Left cardiac atrium (tissue), 4 donors: ENCODE data around the gene ZNF276. TPM values are rescaled to one million over a fixed set of nuclear protein-coding genes. Genes with fewer than 3 reads are reported as not detected.

ENCODE experiments used
- ATAC-seq, 2 donors: fragments of 200-7000 bp; cut with Tn5 transposase; one replicate each; pipeline ENCODE4 v1.9.1; 2020; ENCODE audit warnings: mild to moderate bottlenecking in 2 of 2, moderate library complexity in 2 of 2
- DNase-seq: peaks from one replicate; pipeline ENCODE4 v3.0.0-alpha.2; 2020
- intact Hi-C, 2 donors: fragments of 100-400 bp; cut with DNase I; formaldehyde crosslinking; loops; one replicate each; pipeline versions ENCODE4 v1.14.1 to v1.15.1; 2022 to 2023
- total RNA-seq, 2 donors: library from RNA; stranded (reverse); fragmentation: NEBNext Ultra II Directional; extraction: Animal tissue kit (Norgen Biotek cat#: 25700); gene quantifications; one replicate each; pipeline ENCODE4 v1.2.1, GENCODE V29; 2021
- donor health status: DM: no; HTN: yes; CAD: no.
- donor health status: DM: no; HTN: yes; CAD: no; lungs with severe emphysema.
- donor health status: DM: yes; HTN: yes; CAD: no.
- donor health status: Dilated cardiomyopathy.

The ZNF276 gene
- total RNA-seq, 2 donors from 2014 or later, result 11.9 to 18.2 TPM

- ATAC-seq, result no peak
These were observed 8.0 kb downstream of the ZNF276 start for GRCh38 chr16:89729293-89729692.

GRCh38 chr16:89729863-89730593 lies 8.7 kb downstream of the ZNF276 start:
- no peak for DNase-seq
- ATAC-seq, result peak; percentile 11 to 41
- intact Hi-C loops, result no loop called here

More at GRCh38 chr16:89729293-89729692, 8.0 kb downstream of the ZNF276 start:
- intact Hi-C loops, result no loop called here
- DNase-seq, result no peak

- intact Hi-C loops, result no loop called here
- DNase-seq, result no peak
- ATAC-seq, result no peak
These were observed 9.4 kb downstream of the ZNF276 start for GRCh38 chr16:89730610-89731234.

GRCh38 chr16:89732142-89732917 lies 11.0 kb downstream of the ZNF276 start:
- ATAC-seq, result no peak
- intact Hi-C loops, result no loop called here
- DNase-seq, result no peak

- DNase-seq, result no peak
- intact Hi-C loops, result no loop called here
- no peak for ATAC-seq
These were observed 11.5 kb downstream of the ZNF276 start for GRCh38 chr16:89732918-89733242.

- DNase-seq (no peak), ATAC-seq (no peak)
- intact Hi-C loops, result no loop called here
These were observed 12.0 kb downstream of the ZNF276 start for GRCh38 chr16:89733322-89733721.

- ATAC-seq, result no peak
- intact Hi-C loops, result no loop called here
These were observed 12.5 kb downstream of the ZNF276 start for GRCh38 chr16:89733792-89734191.

GRCh38 chr16:89736554-89736953 lies 15.2 kb downstream of the ZNF276 start:
- intact Hi-C loops, result no loop called here
- ATAC-seq, result no peak
- no peak for DNase-seq

More at GRCh38 chr16:89733792-89734191, 12.5 kb downstream of the ZNF276 start:
- DNase-seq, result no peak

GRCh38 chr16:89737341-89738071 lies 16.2 kb downstream of the ZNF276 start:
- ATAC-seq, result no peak
- intact Hi-C loops, result no loop called here
- DNase-seq, result no peak

- intact Hi-C loops, result no loop called here
- ATAC-seq (no peak), DNase-seq (no peak)
These were observed 16.7 kb downstream of the ZNF276 start for GRCh38 chr16:89738072-89738377.

GRCh38 chr16:89738538-89739317 lies 17.4 kb downstream of the ZNF276 start:
- no peak for DNase-seq
- intact Hi-C loops, result no loop called here
- ATAC-seq, result no peak

GRCh38 chr16:89739383-89739782 lies 18.0 kb downstream of the ZNF276 start:
- DNase-seq (no peak), ATAC-seq (peak in 1 of 2 donors; percentile 3)
- intact Hi-C loops, result no loop called here

- DNase-seq, result no peak
- peak in 1 of 2 donors; percentile 8 for ATAC-seq
- intact Hi-C loops, result no loop called here
These were observed 20.1 kb downstream of the ZNF276 start for GRCh38 chr16:89741342-89742014.

GRCh38 chr16:89742948-89743347 lies 21.6 kb downstream of the ZNF276 start:
- intact Hi-C loops, result no loop called here
- DNase-seq (no peak), ATAC-seq (no peak)

GRCh38 chr16:89744813-89745212 lies 23.5 kb downstream of the ZNF276 start:
- intact Hi-C loops, result no loop called here
- DNase-seq, result peak; percentile 56
- ATAC-seq, result peak in 1 of 2 donors; percentile 36

- DNase-seq (no peak), ATAC-seq (no peak)
- intact Hi-C loops, result no loop called here
These were observed 24.7 kb downstream of the ZNF276 start for GRCh38 chr16:89746043-89746442.

- intact Hi-C loops, result no loop called here
- no peak for DNase-seq
- no peak for ATAC-seq
These were observed 26.7 kb downstream of the ZNF276 start for GRCh38 chr16:89748076-89748475.

- ATAC-seq (no peak), DNase-seq (no peak)
- intact Hi-C loops, result no loop called here
These were observed 27.6 kb downstream of the ZNF276 start for GRCh38 chr16:89748921-89749320.
